Astrocyte of the spinal cord (primary cell): ENCODE data around the gene DNAH3.
"Not testable (repeated sequence)": the region's sequence is repeated elsewhere in the genome, so short reads cannot be mapped to it uniquely, and the experiment has no call there.

Source experiments
- DNase-seq: peaks from one replicate; pipeline ENCODE4 v3.0.0; 2011; ENCODE audit warnings: low read depth, low spot score
- H3K4me3 ChIP-seq: 2 replicates; pipeline ENCODE4 v1.5.1; 2011; ENCODE audit warnings: low read depth, mild to moderate bottlenecking, low read length, moderate library complexity
- CTCF ChIP-seq: IDR thresholded peaks from 2 replicates; pipeline ENCODE4 v1.5.1; 2012; ENCODE audit warnings: low read depth, mild to moderate bottlenecking, low read length, inconsistent platforms
- in situ Hi-C: cut with HindIII; loops from 2 replicates; pipeline ENCODE4 v1.10.0; 2017; ENCODE audit warnings: low sequenced_read_pairs

The DNAH3 gene

GRCh38 chr16:21009815-21010214 lies 140.8 kb downstream of the DNAH3 start:
- no peak for DNase-seq
- no peak for TF ChIP-seq CTCF
- H3K4me3 ChIP-seq, result no peak overlapping the region
- in situ Hi-C loops, result no loop called here

GRCh38 chr16:21005008-21005407 lies 145.6 kb downstream of the DNAH3 start:
- no peak for DNase-seq
- in situ Hi-C loops, result no loop called here
- no peak for TF ChIP-seq CTCF
- no peak overlapping the region for H3K4me3 ChIP-seq

GRCh38 chr16:21001262-21001661 lies 149.4 kb downstream of the DNAH3 start:
- in situ Hi-C loops, result no loop called here
- no peak overlapping the region for H3K4me3 ChIP-seq
- DNase-seq, result no peak
- peak; percentile 54 for TF ChIP-seq CTCF

GRCh38 chr16:20997147-20997546 lies 153.5 kb downstream of the DNAH3 start:
- no peak overlapping the region for H3K4me3 ChIP-seq
- no peak for TF ChIP-seq CTCF
- in situ Hi-C loops, result no loop called here

DNA sequence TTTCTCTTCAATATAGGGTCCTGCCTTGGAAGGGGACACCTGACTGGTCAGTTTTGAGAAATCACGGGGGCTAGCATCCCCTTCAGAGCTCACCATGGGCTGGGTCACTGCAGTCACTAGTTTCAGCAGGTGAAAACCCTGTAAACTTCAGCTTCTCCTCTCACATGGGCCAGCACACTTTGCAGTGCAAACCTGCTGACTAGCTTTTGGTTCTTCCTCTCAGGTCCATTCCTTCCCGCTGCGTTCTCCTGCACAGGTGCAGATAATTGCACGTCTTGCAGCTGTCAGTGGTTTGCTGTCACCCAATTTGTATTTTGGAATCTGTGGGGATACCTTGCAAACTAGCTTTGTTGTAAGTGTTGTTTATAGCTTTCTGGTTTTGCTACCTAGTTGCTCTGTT lies 154.9 kb downstream of the DNAH3 start:
- no peak for DNase-seq
- TF ChIP-seq CTCF, result no peak
- in situ Hi-C loops, result no loop called here
- no peak overlapping the region for H3K4me3 ChIP-seq

More at GRCh38 chr16:20997147-20997546, 153.5 kb downstream of the DNAH3 start:
- no peak for DNase-seq

DNA sequence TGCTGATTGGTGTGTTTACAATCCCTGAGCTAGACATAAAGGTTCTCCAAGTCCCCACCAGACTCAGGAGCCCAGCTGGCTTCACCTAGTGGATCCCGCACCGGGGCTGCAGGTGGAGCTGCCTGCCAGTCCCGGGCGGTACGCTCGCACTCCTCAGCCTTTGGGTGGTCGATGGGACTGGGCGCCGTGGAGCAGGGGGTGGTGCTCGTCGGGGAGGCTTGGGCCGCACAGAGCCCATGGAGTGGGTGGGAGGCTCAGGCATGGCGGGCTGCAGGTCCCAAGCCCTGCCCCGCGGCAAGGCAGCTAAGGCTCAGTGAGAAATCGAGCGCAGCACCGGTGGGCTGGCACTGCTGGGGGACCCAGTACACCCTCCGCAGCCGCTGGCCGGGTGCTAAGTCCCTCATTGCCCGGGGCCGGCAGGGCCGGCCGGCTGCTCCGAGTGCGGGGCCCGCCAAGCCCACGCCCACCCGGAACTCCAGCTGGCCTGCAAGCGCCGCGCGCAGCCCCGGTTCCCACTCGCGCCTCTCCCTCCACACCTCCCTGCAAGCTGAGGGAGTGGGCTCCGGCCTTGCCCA lies 161.1 kb downstream of the DNAH3 start:
- DNase-seq, in situ Hi-C loops, H3K4me3 ChIP-seq: not testable (repeated sequence)

- no peak overlapping the region for H3K4me3 ChIP-seq
- TF ChIP-seq CTCF, result no peak
- no peak for DNase-seq
- in situ Hi-C loops, result no loop called here
These were observed 163.6 kb downstream of the DNAH3 start for GRCh38 chr16:20987049-20987448.
